ENCODE results near the gene CYP11A1. TPM values are rescaled to one million over a fixed set of nuclear protein-coding genes. Genes with fewer than 3 reads are reported as not detected.

The CYP11A1 gene
- total RNA-seq, 1 donor, result 0.90 TPM

GRCh38 chr15:74383695-74384565, 16.5 kb upstream of the CYP11A1 start:
- no peak overlapping the region for H3K4me3 ChIP-seq (ENCODE audit: low read depth, low read length)
- TF ChIP-seq CTCF (IDR thresholded peaks at IDR 0.05; ENCODE audit: insufficient read depth, low read length), result no peak
- peak; percentile 31 for DNase-seq (ENCODE audit: low read depth)

DNA sequence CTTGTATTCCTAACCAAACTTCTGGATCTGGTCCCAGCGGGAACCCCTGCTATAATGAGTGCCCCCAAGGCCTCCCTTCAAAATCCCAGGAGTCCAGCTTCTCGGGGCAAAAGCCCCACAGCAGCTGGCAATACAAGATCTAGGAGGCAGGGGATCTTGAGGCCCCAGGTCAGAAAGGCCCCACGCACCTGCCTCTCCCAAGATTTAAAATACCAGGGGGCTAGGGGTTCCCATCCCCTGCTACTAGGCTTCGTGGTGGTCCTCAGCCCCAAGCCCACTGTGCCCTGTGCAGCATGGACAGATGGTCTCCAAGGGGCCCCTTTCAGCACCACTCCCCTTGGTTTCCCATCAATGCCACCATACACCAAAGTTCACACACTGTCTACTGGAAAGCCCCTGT, 15.8 kb upstream of the CYP11A1 start:
- no peak overlapping the region for H3K4me3 ChIP-seq (ENCODE audit: low read depth, low read length)
- TF ChIP-seq CTCF (IDR thresholded peaks at IDR 0.05; ENCODE audit: insufficient read depth, low read length), result no peak
- no peak for DNase-seq (ENCODE audit: low read depth)

- no peak overlapping the region for H3K4me3 ChIP-seq (ENCODE audit: low read depth, low read length)
- TF ChIP-seq CTCF (IDR thresholded peaks at IDR 0.05; ENCODE audit: insufficient read depth, low read length), result peak; percentile 97
- DNase-seq (ENCODE audit: low read depth), result peak; percentile 83
Observed at GRCh38 chr15:74382004-74382816, 14.8 kb upstream of the CYP11A1 start.

DNA sequence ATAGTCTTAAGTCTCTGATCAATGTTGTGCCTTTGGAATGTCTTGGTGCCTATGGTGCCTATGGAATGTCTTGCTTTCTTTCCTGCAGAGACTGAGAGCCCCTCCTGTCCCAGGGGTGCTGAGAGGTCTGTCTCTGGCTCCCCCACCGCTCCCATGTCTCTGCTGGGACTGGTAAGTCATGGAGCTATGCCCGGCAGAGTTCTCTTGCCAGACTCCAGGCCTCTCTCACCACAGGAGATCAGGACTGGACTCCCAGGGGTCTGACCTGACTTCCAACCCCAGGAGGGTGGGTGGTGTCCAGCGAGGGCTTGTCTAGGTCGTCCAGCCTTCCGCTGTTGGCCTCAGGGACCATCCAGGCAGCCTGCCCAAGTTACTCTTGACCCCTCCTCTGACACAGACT, 14.0 kb upstream of the CYP11A1 start:
- TF ChIP-seq CTCF (IDR thresholded peaks at IDR 0.05; ENCODE audit: insufficient read depth, low read length), result no peak
- no peak for DNase-seq (ENCODE audit: low read depth)
- no peak overlapping the region for H3K4me3 ChIP-seq (ENCODE audit: low read depth, low read length)

- H3K4me3 ChIP-seq (ENCODE audit: low read depth, low read length), result no peak overlapping the region
- no peak for DNase-seq (ENCODE audit: low read depth)
- TF ChIP-seq CTCF (IDR thresholded peaks at IDR 0.05; ENCODE audit: insufficient read depth, low read length), result no peak
Observed at GRCh38 chr15:74381190-74381453, 13.7 kb upstream of the CYP11A1 start.

DNA sequence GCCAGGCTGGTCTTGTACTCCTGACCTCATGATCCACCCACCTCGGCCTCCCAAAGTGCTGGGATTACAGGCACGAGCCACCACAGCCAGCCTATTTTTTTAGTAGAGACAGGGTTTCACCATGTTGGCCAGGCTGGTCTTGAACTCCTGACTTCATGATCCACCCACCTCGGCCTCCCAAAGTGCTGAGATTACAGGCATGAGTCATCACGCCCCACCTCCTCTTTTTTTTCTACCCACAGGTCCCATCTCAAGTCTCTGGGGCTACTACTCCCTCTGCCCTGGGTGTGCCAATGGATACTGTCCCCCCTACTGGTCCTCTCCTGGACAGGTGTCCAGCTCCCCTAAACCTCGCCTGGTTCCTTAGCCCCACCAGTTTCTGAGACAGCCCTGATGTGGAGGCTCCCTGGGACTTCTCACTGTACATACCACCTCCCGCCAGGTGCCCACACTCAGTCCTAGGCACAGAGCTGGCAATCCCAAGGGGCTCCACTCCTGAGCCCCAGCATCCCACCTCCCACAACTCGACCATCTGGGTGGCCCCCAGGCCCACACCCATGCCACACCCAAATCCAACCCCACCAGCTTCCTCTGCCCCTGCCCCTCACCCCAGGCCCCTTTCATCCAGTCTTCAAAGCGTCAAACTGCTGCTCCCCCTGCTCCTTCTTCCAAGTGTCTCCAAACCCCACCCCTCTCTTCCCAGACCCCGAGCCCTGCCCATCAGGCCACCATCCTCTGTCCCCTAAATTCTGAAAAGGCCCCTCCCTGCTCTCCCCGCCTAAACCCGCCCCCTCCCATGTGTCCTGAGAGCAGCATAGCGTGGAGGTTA, 13.1 kb upstream of the CYP11A1 start:
- no peak for DNase-seq (ENCODE audit: low read depth)
- no peak for TF ChIP-seq CTCF (IDR thresholded peaks at IDR 0.05; ENCODE audit: insufficient read depth, low read length)

More for the DNA sequence above, 13.1 kb upstream of the CYP11A1 start:
- no peak overlapping the region for H3K4me3 ChIP-seq (ENCODE audit: low read depth, low read length)
